ENCODE measurements around the gene CAPZA1.
A peak's percentile ranks its signal among the peaks of the same experiment; 100 is the strongest.

CAPZA1 gene

DNA sequence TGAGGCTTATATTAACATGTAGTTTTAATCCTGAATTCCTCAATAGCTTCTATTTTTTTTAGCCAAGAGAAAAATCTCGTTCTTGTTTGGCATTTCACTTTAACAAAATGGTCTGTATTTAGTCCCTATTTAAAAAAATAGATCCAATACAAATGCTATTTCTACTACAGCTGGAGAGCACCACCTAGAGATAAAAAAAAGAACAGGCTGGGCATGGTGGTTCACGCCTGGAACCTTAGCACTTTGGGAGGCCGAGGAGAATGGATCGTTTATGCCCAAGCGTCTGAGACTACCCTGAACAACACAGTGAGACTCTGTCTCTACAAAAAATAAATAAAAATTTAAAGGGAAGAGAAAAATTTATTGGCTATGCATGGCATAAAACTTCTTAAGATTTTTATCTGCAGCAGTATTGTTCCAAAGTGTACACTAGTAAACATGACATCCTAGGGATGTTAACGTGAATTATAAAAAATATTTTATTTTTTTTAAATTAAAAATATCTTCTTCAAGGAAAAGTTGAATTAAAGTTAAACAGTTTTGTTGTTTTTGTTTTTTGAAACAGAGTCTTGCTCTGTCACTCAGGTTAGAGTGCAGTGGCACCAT lies 5.1 kb upstream of the CAPZA1 start:
- DNase-seq, result peak; percentile 50 to 51
- TF ChIP-seq GATA1 (IDR thresholded peaks at IDR 0.05; ENCODE audit: low read depth, low read length) (no peak), POLR2A (IDR thresholded peaks at IDR 0.05; ENCODE audit: low read length) (no peak)

GRCh38 chr1:112618114-112618720 lies 1.4 kb upstream of the CAPZA1 start:
- peak; percentile 59 to 73 for DNase-seq

DNA sequence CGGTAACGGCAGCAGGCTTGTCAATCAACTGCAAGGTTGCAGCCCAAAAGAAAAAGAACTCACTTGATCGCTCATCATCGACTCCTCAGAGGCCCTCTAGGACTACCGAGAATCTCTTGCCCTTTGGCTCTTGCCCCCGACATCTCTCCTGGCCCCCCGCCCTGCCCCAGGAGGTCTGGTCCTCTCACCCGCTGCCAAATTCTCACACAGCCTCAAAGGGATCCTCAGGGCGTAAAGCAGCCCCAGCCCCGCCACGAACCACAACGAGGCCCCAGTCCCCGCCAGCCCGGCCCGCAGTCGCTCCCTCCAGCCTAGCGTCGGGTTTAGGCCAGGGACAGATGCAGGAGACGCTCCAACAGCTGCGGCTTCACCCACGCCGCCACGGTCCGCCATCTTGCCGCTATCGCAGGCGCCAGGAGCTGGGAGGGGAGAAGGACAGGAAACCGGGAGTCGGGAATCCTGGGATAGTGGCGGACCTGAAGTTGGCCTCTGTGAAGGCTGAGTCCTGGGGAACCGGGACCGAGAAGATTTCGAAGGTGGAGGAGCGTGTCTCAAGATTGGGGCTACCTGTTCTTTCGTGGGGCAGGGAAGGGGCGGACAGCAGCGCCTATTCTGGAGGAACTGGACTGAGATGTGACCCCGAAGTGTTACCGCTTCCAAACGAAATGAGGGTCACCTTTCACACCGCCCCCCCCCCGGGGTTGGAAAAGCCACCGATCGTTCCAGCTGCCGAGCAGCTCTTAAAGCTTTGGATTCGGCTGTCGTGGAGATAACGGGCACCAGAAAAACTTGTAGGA lies 713 bp upstream of the CAPZA1 start, which contains the start of gene ST7L:
TSS of gene ST7L (minus strand) at position 421 of the 797 bp plus-strand sequence. CDS start at position 393, 28 bp downstream.
- TF ChIP-seq POLR2A (IDR thresholded peaks at IDR 0.05; ENCODE audit: low read length), result no peak
- no peak for TF ChIP-seq GATA1 (IDR thresholded peaks at IDR 0.05; ENCODE audit: low read depth, low read length)
- DNase-seq, result peak; percentile 81 to 84

More at GRCh38 chr1:112618114-112618720, 1.4 kb upstream of the CAPZA1 start:
- no peak for TF ChIP-seq GATA1 (IDR thresholded peaks at IDR 0.05; ENCODE audit: low read depth, low read length)
- peak; percentile 53 for TF ChIP-seq POLR2A (IDR thresholded peaks at IDR 0.05; ENCODE audit: low read length)

DNA sequence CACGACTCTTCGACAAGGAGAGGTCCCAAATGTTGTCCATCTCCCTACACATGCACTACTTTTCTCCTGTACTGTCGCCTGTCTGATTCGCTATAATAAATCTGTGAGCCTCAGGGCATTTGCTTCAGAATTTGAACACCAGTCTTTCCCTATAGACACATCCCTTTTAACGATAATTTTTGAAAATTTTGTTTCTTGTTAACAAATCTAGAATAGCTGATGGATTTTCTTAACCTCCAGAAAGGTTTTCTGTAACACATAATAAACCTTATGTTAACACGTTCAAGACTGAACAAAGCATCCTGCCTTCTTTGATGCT lies 704 bp downstream of the CAPZA1 start:
- no peak for DNase-seq
- no peak for TF ChIP-seq GATA1 (IDR thresholded peaks at IDR 0.05; ENCODE audit: low read depth, low read length)
- TF ChIP-seq POLR2A (IDR thresholded peaks at IDR 0.05; ENCODE audit: low read length), result no peak

DNA sequence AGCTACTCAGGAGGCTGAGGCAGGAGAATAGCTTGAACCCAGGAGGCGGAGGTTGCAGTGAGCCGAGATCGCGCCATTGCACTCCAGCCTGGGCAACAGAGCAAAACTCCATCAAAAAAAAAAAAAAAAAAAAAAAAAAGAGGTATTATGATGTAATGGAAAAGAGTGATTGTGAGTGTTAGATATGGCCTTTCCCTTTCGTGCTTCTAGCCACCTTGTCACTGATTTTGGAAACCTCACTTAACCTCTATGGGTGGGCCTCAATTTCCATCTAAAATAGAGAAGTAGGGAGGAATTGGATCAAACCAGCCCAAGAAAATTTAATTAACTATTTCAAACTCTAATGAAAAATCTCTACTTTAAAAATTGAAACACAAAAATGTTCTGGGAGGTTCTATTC lies 4.9 kb downstream of the CAPZA1 start:
- DNase-seq, result peak in 1 of 2 experiments; percentile 32

DNA sequence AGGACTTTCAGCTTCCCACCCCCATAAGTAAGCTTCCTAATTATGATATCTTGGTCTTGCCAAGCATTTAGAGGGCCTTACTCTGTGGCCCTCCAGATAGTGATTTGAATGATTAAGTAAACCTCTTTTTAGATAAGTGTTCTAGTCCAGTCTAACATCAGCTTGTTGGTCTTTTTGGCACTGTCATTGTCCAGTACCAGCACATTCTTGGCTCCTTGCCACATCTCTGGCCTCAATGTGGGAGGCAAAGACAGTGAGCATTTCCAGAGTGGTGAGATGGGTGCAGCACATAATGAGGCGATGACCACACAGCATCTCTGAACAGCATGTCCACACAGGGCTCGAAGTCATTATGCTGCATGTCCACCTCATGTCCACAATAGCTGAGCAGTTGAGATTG lies 6.1 kb downstream of the CAPZA1 start:
- DNase-seq, result peak; percentile 80 to 91
- TF ChIP-seq POLR2A (IDR thresholded peaks at IDR 0.05; ENCODE audit: low read length) (no peak), GATA1 (IDR thresholded peaks at IDR 0.05; ENCODE audit: low read depth, low read length) (no peak)

DNA sequence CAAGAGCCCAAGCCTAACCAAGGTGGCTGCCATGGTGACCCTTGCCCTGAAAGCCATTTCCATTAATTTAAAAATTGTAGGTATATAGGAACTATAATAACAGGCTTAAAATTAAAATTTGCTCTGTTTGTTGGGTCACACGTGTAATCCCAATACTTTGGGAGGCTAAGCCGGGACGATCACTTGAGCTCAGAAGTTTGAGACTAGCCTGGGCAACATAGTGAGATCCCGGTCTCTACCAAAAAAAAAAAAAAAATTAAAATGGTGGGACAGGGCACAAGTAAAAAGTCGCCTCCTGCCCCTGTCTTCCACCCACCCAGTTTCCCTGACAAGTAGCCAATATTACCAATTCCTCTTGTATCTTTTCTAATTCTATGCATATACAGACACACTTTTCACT lies 6.6 kb downstream of the CAPZA1 start:
- no peak for TF ChIP-seq GATA1 (IDR thresholded peaks at IDR 0.05; ENCODE audit: low read depth, low read length)
- no peak for TF ChIP-seq POLR2A (IDR thresholded peaks at IDR 0.05; ENCODE audit: low read length)
- DNase-seq, result no peak

DNA sequence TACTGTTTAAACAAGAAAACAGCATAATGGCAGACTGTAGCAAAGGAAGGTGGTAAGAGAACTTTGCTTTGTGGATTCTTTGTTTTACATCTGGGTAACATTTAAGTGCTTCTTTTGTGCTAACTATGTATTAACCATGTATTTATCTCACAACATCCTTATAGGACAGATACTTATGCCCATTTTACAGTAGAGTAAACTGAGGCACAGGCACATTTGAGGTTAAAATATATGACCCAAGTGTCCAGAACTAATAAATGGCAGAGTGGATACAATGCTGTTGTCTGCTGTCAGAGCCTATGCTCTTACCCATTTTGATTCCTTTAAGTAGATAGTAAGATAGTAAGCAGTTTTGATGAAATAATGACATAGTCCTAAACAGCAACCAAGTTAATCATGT lies 7.3 kb downstream of the CAPZA1 start:
- no peak for DNase-seq
- TF ChIP-seq GATA1 (IDR thresholded peaks at IDR 0.05; ENCODE audit: low read depth, low read length) (no peak), POLR2A (IDR thresholded peaks at IDR 0.05; ENCODE audit: low read length) (no peak)

DNA sequence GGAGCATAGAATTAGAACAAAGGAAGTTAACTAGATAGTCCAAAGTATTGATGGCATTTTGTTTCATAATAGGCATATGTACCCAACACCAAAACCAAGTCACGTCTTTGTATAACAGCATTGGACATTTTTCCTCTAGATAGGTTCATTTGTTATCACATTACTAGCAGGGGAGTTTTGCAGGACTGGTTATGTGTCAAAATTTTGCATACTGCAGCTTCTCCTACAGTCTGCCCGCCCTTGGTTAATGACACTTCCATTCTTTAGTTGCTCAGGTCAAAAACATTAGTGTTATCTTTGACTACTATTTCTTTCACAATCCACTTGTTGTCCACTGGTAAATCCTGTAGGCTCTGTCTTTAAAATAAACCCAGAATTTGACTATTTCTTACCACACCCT lies 8.9 kb downstream of the CAPZA1 start:
- TF ChIP-seq POLR2A (IDR thresholded peaks at IDR 0.05; ENCODE audit: low read length) (no peak), GATA1 (IDR thresholded peaks at IDR 0.05; ENCODE audit: low read depth, low read length) (no peak)
- DNase-seq, result peak in 1 of 2 experiments; percentile 49

- DNase-seq, result no peak
- no peak for TF ChIP-seq GATA1 (IDR thresholded peaks at IDR 0.05; ENCODE audit: low read depth, low read length)
- no peak for TF ChIP-seq POLR2A (IDR thresholded peaks at IDR 0.05; ENCODE audit: low read length)
Measured at GRCh38 chr1:112629256-112629655, 9.6 kb downstream of the CAPZA1 start.

DNA sequence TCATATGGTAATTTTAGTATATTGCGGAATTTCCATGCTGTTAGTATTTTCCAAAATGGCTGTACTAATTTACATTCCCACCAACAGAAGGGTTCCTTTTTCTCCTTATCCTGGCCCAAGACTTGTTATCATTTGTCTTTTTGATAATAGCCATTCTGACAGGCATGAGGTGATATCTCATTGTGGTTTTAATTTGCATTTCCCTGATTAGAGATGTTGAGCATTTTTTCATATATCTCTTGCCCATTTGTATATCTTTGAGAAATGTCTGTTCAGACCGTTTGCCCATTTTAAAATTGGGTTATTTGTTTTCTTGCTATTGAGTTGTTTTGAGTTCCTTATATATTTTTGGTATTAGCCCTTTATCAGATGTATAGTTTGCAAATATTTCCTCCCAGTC lies 14.0 kb downstream of the CAPZA1 start:
- DNase-seq, result peak in 1 of 2 experiments; percentile 59
- TF ChIP-seq POLR2A (IDR thresholded peaks at IDR 0.05; ENCODE audit: low read length), result no peak
- TF ChIP-seq GATA1 (IDR thresholded peaks at IDR 0.05; ENCODE audit: low read depth, low read length), result no peak

- TF ChIP-seq POLR2A (IDR thresholded peaks at IDR 0.05; ENCODE audit: low read length), result no peak
Measured at GRCh38 chr1:112634367-112634766, 14.7 kb downstream of the CAPZA1 start.

GRCh38 chr1:112636056-112636455 lies 16.4 kb downstream of the CAPZA1 start:
- TF ChIP-seq POLR2A (IDR thresholded peaks at IDR 0.05; ENCODE audit: low read length) (no peak), GATA1 (IDR thresholded peaks at IDR 0.05; ENCODE audit: low read depth, low read length) (no peak)
- no peak for DNase-seq

More at GRCh38 chr1:112634367-112634766, 14.7 kb downstream of the CAPZA1 start:
- no peak for DNase-seq

GRCh38 chr1:112636597-112637253 lies 17.1 kb downstream of the CAPZA1 start:
- TF ChIP-seq GATA1 (IDR thresholded peaks at IDR 0.05; ENCODE audit: low read depth, low read length), result no peak

More at GRCh38 chr1:112636597-112637253, 17.1 kb downstream of the CAPZA1 start:
- no peak for DNase-seq

Measured in erythroblast (primary cell).